HEK293 (cell line): ENCODE measurements around the gene CALML3.

Experiments
- CTCF ChIA-PET: fragments of 350-600 bp; formaldehyde crosslinking; extraction: SDS; loops from one replicate; lab custom pipeline; 2021; ENCODE audit warnings: antibody characterized with exemption; lab: Yijun Ruan, JAX
- POLR2A ChIA-PET: fragments of 300-600 bp; formaldehyde crosslinking; extraction: SDS; loops from one replicate; lab custom pipeline; 2020; ENCODE audit warnings: antibody characterized with exemption, inconsistent platforms; lab: Yijun Ruan, JAX
- H3K27ac ChIP-seq: fragments of 200-500 bp; sonication (Bioruptor generic); 2 replicates; pipeline ENCODE4 v1.5.1; 2014; ENCODE audit warnings: low read depth, low read length, control low read depth, inconsistent platforms; ENCODE audit errors: extremely low read depth
- H3K36me3 ChIP-seq, 2 experiments: fragments of 200-500 bp in 1 of 2; sonication (Bioruptor generic) in 1 of 2; 1 replicate in 1 of 2; 2 replicates in 1 of 2; pipeline ENCODE4 v1.5.1; 2014 to 2017; ENCODE audit warnings: inconsistent platforms in 2 of 2, low read length in 2 of 2; ENCODE audit not compliant: control insufficient read depth in 2 of 2, insufficient read depth in 1 of 2
- H3K4me1 ChIP-seq: fragments of 200-500 bp; sonication (Bioruptor generic); 2 replicates; pipeline ENCODE4 v1.5.1; 2014; ENCODE audit warnings: mild to moderate bottlenecking, low read length, inconsistent platforms; ENCODE audit not compliant: control insufficient read depth, insufficient read depth
- H3K4me3 ChIP-seq: 2 replicates; pipeline ENCODE4 v1.5.1; 2011; ENCODE audit warnings: low read depth, mild to moderate bottlenecking, control low read depth, low read length, moderate library complexity
- H3K9me3 ChIP-seq: fragments of 200-500 bp; sonication (Bioruptor generic); 2 replicates; pipeline ENCODE4 v1.5.1; 2014; ENCODE audit warnings: low read depth, low read length, inconsistent platforms; ENCODE audit not compliant: control insufficient read depth, insufficient read depth
- BCL6B ChIP-seq: fragments of 450-650 bp; formaldehyde crosslinking; IDR thresholded peaks from 2 replicates; pipeline ENCODE4 v1.5.1; 2017; ENCODE audit warnings: missing biosample characterization, missing genetic modification characterization
- MZF1 ChIP-seq: fragments of 450-650 bp; formaldehyde crosslinking; IDR thresholded peaks from 2 replicates; pipeline ENCODE4 v1.5.1; 2017; ENCODE audit warnings: missing biosample characterization, missing genetic modification characterization, borderline replicate concordance
- PRDM10 ChIP-seq: fragments of 450-650 bp; formaldehyde crosslinking; IDR thresholded peaks from 2 replicates; pipeline ENCODE4 v1.5.1; 2016; ENCODE audit warnings: missing biosample characterization, missing genetic modification characterization
- SCRT2 ChIP-seq: fragments of 450-650 bp; formaldehyde crosslinking; IDR thresholded peaks from 2 replicates; pipeline ENCODE4 v1.5.1; 2016; ENCODE audit warnings: missing biosample characterization, missing genetic modification characterization
- ZBTB11 ChIP-seq: fragments of 450-650 bp; formaldehyde crosslinking; conservative IDR thresholded peaks from 2 replicates; pipeline ENCODE4 v1.5.1; 2016; ENCODE audit warnings: low read depth, missing biosample characterization, missing genetic modification characterization
- ZEB2 ChIP-seq: fragments of 450-650 bp; formaldehyde crosslinking; IDR thresholded peaks from 2 replicates; pipeline ENCODE4 v1.5.1; 2016; ENCODE audit warnings: missing biosample characterization, missing genetic modification characterization
- ZNF146 ChIP-seq: fragments of 450-650 bp; formaldehyde crosslinking; IDR thresholded peaks from 2 replicates; pipeline ENCODE4 v1.5.1; 2016; ENCODE audit warnings: missing biosample characterization, missing genetic modification characterization
- ZNF473 ChIP-seq: fragments of 450-650 bp; formaldehyde crosslinking; IDR thresholded peaks from 2 replicates; pipeline ENCODE4 v1.5.1; 2017; ENCODE audit warnings: missing biosample characterization, missing genetic modification characterization
- ZNF501 ChIP-seq: fragments of 450-650 bp; formaldehyde crosslinking; IDR thresholded peaks from 2 replicates; pipeline ENCODE4 v1.5.1; 2016; ENCODE audit warnings: missing biosample characterization, missing genetic modification characterization
- ZNF513 ChIP-seq: fragments of 450-650 bp; IDR thresholded peaks from 2 replicates; pipeline ENCODE4 v1.5.1; 2018; ENCODE audit warnings: missing biosample characterization, missing genetic modification characterization
- ZNF521 ChIP-seq: fragments of 450-650 bp; formaldehyde crosslinking; IDR thresholded peaks from 2 replicates; pipeline ENCODE4 v1.5.1; 2017; ENCODE audit warnings: missing biosample characterization, mild to moderate bottlenecking, missing genetic modification characterization
- ZNF560 ChIP-seq: fragments of 450-650 bp; formaldehyde crosslinking; IDR thresholded peaks from 2 replicates; pipeline ENCODE4 v1.5.1; 2017; ENCODE audit warnings: missing biosample characterization, missing genetic modification characterization, borderline replicate concordance

Gene CALML3

GRCh38 chr10:5560817-5561703 lies 36.3 kb downstream of the CALML3 start:
- ChIA-PET POLR2A (no interaction called here), CTCF (interaction anchor here (1.1 kb wide), 1 partner anchor 18 kb away, joined by 4 read pairs; no protein-coding TSS in a partner anchor)
- Histone ChIP-seq H3K4me1 (peaks cover 10% of the 10 kb centered on the region), H3K4me3 (no peak overlapping the region), H3K27ac (no peak overlapping the region), H3K9me3 (no peaks in the 10 kb centered on the region)
- TF ChIP-seq PRDM10 (tag by site-specific recombination) (no peak), ZNF513 (tag by site-specific recombination) (no peak), BCL6B (tag by site-specific recombination) (no peak), ZNF521 (no peak), ZNF560 (tag by site-specific recombination) (no peak), SCRT2 (no peak), ZNF473 (tag by site-specific recombination) (no peak), MZF1 (tag by site-specific recombination) (no peak), ZEB2 (tag by site-specific recombination) (no peak), ZNF146 (no peak), ZBTB11 (tag by site-specific recombination) (no peak), ZNF501 (tag by site-specific recombination) (no peak)
- TF ChIP-seq, all 188 proteins: peak for 0
- H3K36me3 ChIP-seq: no peaks in the 10 kb centered on the region
